Measurements from ENCODE around the gene SLC1A3.

- TF ChIP-seq CTCF (IDR thresholded peaks at IDR 0.05) (no peak), POLR2A (IDR thresholded peaks at IDR 0.05) (no peak)
Observed at GRCh38 chr5:36558641-36559040, 47.8 kb upstream of the SLC1A3 start.

Data from body of pancreas (tissue), 4 donors.